ENCODE results near the gene CCT7. TPM values are rescaled to one million over a fixed set of nuclear protein-coding genes. Genes with fewer than 3 reads are reported as not detected.

Gene CCT7
- total and polyA plus RNA-seq, 2 of the 8 experiments (the other 6 are each of a cell fraction or from before 2014, with no cell fraction given): 440 to 474 TPM

GRCh38 chr2:73212448-73213176 is 21.5 kb upstream of the CCT7 start (continued):
- no peak for TF ChIP-seq CHD7 (IDR thresholded peaks at IDR 0.05; ENCODE audit: insufficient replicate concordance, low read length)
- no peak for TF ChIP-seq SIRT6 (IDR thresholded peaks at IDR 0.05; ENCODE audit: low read length)
- no peak for TF ChIP-seq BACH1 (IDR thresholded peaks at IDR 0.05; ENCODE audit: low read length)
- no peak for TF ChIP-seq MAFK (IDR thresholded peaks at IDR 0.05; ENCODE audit: low read depth, low read length)
- no peak for TF ChIP-seq SUZ12 (IDR thresholded peaks at IDR 0.05; ENCODE audit: low read length)
- TF ChIP-seq CBX8 (IDR thresholded peaks at IDR 0.05; ENCODE audit: borderline replicate concordance, low read depth, low read length): no peak
- no peak for TF ChIP-seq CBX5 (IDR thresholded peaks at IDR 0.05; ENCODE audit: low read depth, low read length)
- TF ChIP-seq KDM4A (IDR thresholded peaks at IDR 0.05; ENCODE audit: low read depth, low read length, severe bottlenecking): no peak
- TF ChIP-seq KDM1A (IDR thresholded peaks at IDR 0.05; ENCODE audit: borderline replicate concordance, low read length): no peak
- peak; percentile 79 to 87 for TF ChIP-seq RAD21 (IDR thresholded peaks at IDR 0.05 in 1 of 2, conservative IDR thresholded peaks at IDR 0.05 in 1 of 2; ENCODE audit: low read depth in 2 of 2, low read length in 2 of 2)
- no peak for TF ChIP-seq TAF1 (IDR thresholded peaks at IDR 0.05; ENCODE audit: low read depth, low read length)

Measured in H1 (cell line).